GM21447 (cell line): ENCODE measurements around the gene ATP6V0E1.
"Not testable (repeated sequence)": the region's sequence is repeated elsewhere in the genome, so short reads cannot be mapped to it uniquely, and the experiment has no call there.

ENCODE experiments used
- ATAC-seq: cut with Tn5 transposase; IDR thresholded peaks from one replicate; pipeline ENCODE4 v1.9.1; 2021; ENCODE audit not compliant: unreplicated experiment

ATP6V0E1 gene

GRCh38 chr5:173069671-173070070 is 86.1 kb downstream of the ATP6V0E1 start:
- no peak for ATAC-seq

- no peak for ATAC-seq
These were observed 91.7 kb downstream of the ATP6V0E1 start for GRCh38 chr5:173075137-173075843.

- no peak for ATAC-seq
These were observed 92.4 kb downstream of the ATP6V0E1 start for GRCh38 chr5:173075970-173076369.

- not testable (repeated sequence) for ATAC-seq
These were observed 92.9 kb downstream of the ATP6V0E1 start for GRCh38 chr5:173076471-173076870.

- ATAC-seq = no peak
These were observed 95.3 kb downstream of the ATP6V0E1 start for GRCh38 chr5:173078878-173079277.
